Stimulated activated CD8-positive, alpha-beta memory T cell treated with anti-CD3 and anti-CD28 coated beads, Interleukin-15, amount 100 ng/mL, for 1 hour (primary cell): ENCODE measurements around the gene KIR3DL2.
"Not testable (repeated sequence)": the region's sequence is repeated elsewhere in the genome, so short reads cannot be mapped to it uniquely, and the experiment has no call there.

Experiments
- DNase-seq: peaks from one replicate; pipeline ENCODE4 v3.0.0-alpha.2; 2020; ENCODE audit warnings: low read depth

KIR3DL2 gene

GRCh38 chr19:54850061-54850640, at the start of gene KIR3DL2:
TSS of gene KIR3DL2 (plus strand) at chr19:54850443. CDS start at chr19:54850476, 33 bp downstream.
- DNase-seq = not testable (repeated sequence)

- peak; percentile 4 for DNase-seq
Measured at GRCh38 chr19:54803410-54803809, 46.8 kb upstream of the KIR3DL2 start, which contains the start of gene KIR2DL4. TSS of gene KIR2DL4 (plus strand) at chr19:54803610. CDS start at chr19:54803652, 42 bp downstream.

- DNase-seq = no peak
Measured at GRCh38 chr19:54804101-54804500, 46.1 kb upstream of the KIR3DL2 start.

- DNase-seq = no peak
Measured at GRCh38 chr19:54804571-54804970, 45.7 kb upstream of the KIR3DL2 start.

- no peak for DNase-seq
Measured at GRCh38 chr19:54805665-54806515, 44.4 kb upstream of the KIR3DL2 start.

GRCh38 chr19:54806516-54806838, 43.8 kb upstream of the KIR3DL2 start:
- DNase-seq = no peak

- DNase-seq = not testable (repeated sequence)
Measured at GRCh38 chr19:54814571-54814970, 35.7 kb upstream of the KIR3DL2 start.

- not testable (repeated sequence) for DNase-seq
Measured at GRCh38 chr19:54816251-54816650, 34.0 kb upstream of the KIR3DL2 start, which contains the start of gene KIR3DL1. TSS of gene KIR3DL1 (plus strand) at chr19:54816468.

- no peak for DNase-seq
Measured at GRCh38 chr19:54817670-54818536, 32.3 kb upstream of the KIR3DL2 start.

GRCh38 chr19:54824416-54824815, 25.8 kb upstream of the KIR3DL2 start:
- DNase-seq = not testable (repeated sequence)

GRCh38 chr19:54825326-54825725, 24.9 kb upstream of the KIR3DL2 start:
- DNase-seq = not testable (repeated sequence)

GRCh38 chr19:54828064-54828463, 22.2 kb upstream of the KIR3DL2 start:
- DNase-seq = not testable (repeated sequence)

- DNase-seq = not testable (repeated sequence)
Measured at GRCh38 chr19:54832496-54832895, 17.7 kb upstream of the KIR3DL2 start, which contains the start of gene KIR2DS4. TSS of gene KIR2DS4 (plus strand) at chr19:54832676.

- not testable (repeated sequence) for DNase-seq
Measured at GRCh38 chr19:54835126-54835525, 15.1 kb upstream of the KIR3DL2 start.

GRCh38 chr19:54837522-54837921, 12.7 kb upstream of the KIR3DL2 start:
- not testable (repeated sequence) for DNase-seq

- DNase-seq = not testable (repeated sequence)
Measured at GRCh38 chr19:54843171-54843570, 7.1 kb upstream of the KIR3DL2 start.

- DNase-seq = no peak
Measured at GRCh38 chr19:54850930-54851329, 687 bp downstream of the KIR3DL2 start.

GRCh38 chr19:54851353-54851752, 1.1 kb downstream of the KIR3DL2 start:
- no peak for DNase-seq

GRCh38 chr19:54855241-54855640, 5.0 kb downstream of the KIR3DL2 start:
- DNase-seq = not testable (repeated sequence)

GRCh38 chr19:54858476-54858875, 8.2 kb downstream of the KIR3DL2 start:
- not testable (repeated sequence) for DNase-seq

GRCh38 chr19:54859421-54859820, 9.2 kb downstream of the KIR3DL2 start:
- not testable (repeated sequence) for DNase-seq

- DNase-seq = not testable (repeated sequence)
Measured at GRCh38 chr19:54863459-54863858, 13.2 kb downstream of the KIR3DL2 start.
